SJSA1 (cell line): ENCODE results near the gene JPT2. TPM values are rescaled to one million over a fixed set of nuclear protein-coding genes. Genes with fewer than 3 reads are reported as not detected.

Experiments used
- DNase-seq, 2 experiments: peaks; one replicate each; pipeline ENCODE4 v3.0.0-alpha.2; 2015 to 2020; ENCODE audit warnings: low spot score in 2 of 2, low read depth in 1 of 2
- H3K27ac ChIP-seq: fragments of 250-450 bp; sonication (Bioruptor Pico); 2 replicates; pipeline ENCODE4 v1.5.1; 2020; ENCODE audit warnings: mild to moderate bottlenecking, moderate library complexity
- H3K27me3 ChIP-seq: fragments of 250-450 bp; sonication (Bioruptor Pico); replicated peaks from 2 replicates; pipeline ENCODE4 v1.5.1; 2020; ENCODE audit warnings: mild to moderate bottlenecking, moderate library complexity
- H3K36me3 ChIP-seq: fragments of 250-450 bp; sonication (Bioruptor Pico); 2 replicates; pipeline ENCODE4 v1.5.1; 2020; ENCODE audit warnings: mild to moderate bottlenecking
- H3K4me1 ChIP-seq: fragments of 250-450 bp; sonication (Bioruptor Pico); replicated peaks from 2 replicates; pipeline ENCODE4 v1.6.1; 2021; ENCODE audit warnings: mild to moderate bottlenecking
- H3K4me3 ChIP-seq: fragments of 250-450 bp; sonication (Bioruptor Pico); 2 replicates; pipeline ENCODE4 v1.5.1; 2020; ENCODE audit warnings: mild to moderate bottlenecking
- H3K9me3 ChIP-seq: fragments of 250-450 bp; sonication (Bioruptor Pico); replicated peaks from 2 replicates; pipeline ENCODE4 v1.5.1; 2020; ENCODE audit warnings: mild to moderate bottlenecking
- total RNA-seq: library from RNA; depleted of rRNA; stranded (reverse); fragments of >200 nt; shearing (Covaris generic); gene quantifications from 2 replicates; pipeline ENCODE4 v1.2.3, GENCODE V29; 2014; rRNA removed

The JPT2 gene
- total RNA-seq, 1 experiment from 2014 or later = 352 TPM

DNA sequence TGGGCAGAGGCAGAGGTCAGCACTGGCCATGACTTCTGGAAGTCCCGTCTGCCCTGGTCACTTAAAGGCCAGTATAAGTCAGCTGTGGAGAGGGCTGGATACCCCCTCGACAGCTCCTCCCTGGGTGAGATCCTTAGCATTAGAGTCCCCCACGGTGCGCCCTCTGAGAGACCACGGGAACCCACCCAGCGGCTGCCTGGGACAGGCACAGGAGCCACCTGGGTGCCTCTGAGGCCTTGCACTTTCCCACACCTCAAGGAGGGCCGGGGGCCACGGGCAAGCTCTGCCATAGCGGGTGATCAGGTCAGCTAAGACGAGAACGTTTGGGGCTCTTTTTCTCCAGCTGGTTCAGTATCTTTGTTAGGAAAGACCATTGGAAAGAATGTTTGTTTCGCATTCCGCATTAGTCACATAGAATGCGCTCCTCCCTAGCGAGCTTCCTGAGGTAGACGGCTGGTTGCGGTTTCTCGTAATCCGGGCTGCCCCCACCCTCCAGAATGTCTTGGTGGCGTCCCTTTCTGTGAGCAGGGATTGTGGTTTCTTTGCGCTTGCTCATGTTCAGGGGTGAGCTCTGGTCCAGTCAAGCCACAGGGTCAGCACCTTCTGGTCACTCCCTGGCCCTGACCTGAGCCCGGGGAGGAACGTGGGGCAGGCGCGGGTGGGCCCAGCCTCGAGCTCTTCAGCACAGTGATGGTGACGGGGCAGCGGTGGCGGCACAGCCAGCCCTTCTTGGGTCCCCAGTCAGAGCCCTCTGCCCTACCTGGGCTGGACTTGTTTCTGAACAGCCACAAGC, 68.0 kb downstream of the JPT2 start:
- Histone ChIP-seq H3K27me3 (no peaks in the 10 kb centered on the region), H3K4me3 (peak overlapping the region; percentile 13; the same call in 1 of the 2 replicates), H3K36me3 (peaks cover 79% of the 10 kb centered on the region), H3K4me1 (peaks cover 42% of the 10 kb centered on the region), H3K27ac (peak overlapping the region; percentile 100), H3K9me3 (no peaks in the 10 kb centered on the region)
- DNase-seq = peak; percentile 97

GRCh38 chr16:1746693-1747195, 68.7 kb downstream of the JPT2 start:
- Histone ChIP-seq H3K36me3 (peaks cover 81% of the 10 kb centered on the region), H3K27ac (peak overlapping the region; percentile 100)

DNA sequence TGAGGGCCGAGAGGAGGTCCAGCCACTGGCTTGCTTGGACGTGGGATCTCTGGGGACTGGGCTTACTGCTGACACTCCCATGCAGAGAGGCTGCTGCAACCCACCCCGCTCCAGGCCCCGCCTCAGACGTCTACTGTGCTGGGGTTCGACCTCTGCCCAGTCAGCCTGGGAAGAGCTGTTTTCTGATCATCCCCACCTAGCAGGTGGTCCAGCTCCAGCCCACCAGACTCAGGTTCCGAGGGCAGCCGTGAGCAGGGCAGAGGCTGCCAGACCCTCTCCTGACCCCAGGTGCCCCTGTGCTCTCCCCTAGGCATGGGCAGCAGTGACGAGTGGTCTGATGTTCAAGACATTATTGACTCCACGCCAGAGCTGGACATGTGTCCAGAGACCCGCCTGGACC, 69.9 kb downstream of the JPT2 start:
- no peaks in the 10 kb centered on the region for H3K27me3 ChIP-seq
- no peak overlapping the region for H3K4me3 ChIP-seq
- DNase-seq = no peak
- peaks cover 83% of the 10 kb centered on the region for H3K36me3 ChIP-seq
- no peak overlapping the region for H3K27ac ChIP-seq
- peaks cover 42% of the 10 kb centered on the region for H3K4me1 ChIP-seq
- no peaks in the 10 kb centered on the region for H3K9me3 ChIP-seq

More at GRCh38 chr16:1746693-1747195, 68.7 kb downstream of the JPT2 start:
- Histone ChIP-seq H3K9me3 (no peaks in the 10 kb centered on the region), H3K4me3 (no peak overlapping the region), H3K27me3 (no peaks in the 10 kb centered on the region), H3K4me1 (peaks cover 42% of the 10 kb centered on the region)
- DNase-seq = peak in 1 of 2 experiments; percentile 67

DNA sequence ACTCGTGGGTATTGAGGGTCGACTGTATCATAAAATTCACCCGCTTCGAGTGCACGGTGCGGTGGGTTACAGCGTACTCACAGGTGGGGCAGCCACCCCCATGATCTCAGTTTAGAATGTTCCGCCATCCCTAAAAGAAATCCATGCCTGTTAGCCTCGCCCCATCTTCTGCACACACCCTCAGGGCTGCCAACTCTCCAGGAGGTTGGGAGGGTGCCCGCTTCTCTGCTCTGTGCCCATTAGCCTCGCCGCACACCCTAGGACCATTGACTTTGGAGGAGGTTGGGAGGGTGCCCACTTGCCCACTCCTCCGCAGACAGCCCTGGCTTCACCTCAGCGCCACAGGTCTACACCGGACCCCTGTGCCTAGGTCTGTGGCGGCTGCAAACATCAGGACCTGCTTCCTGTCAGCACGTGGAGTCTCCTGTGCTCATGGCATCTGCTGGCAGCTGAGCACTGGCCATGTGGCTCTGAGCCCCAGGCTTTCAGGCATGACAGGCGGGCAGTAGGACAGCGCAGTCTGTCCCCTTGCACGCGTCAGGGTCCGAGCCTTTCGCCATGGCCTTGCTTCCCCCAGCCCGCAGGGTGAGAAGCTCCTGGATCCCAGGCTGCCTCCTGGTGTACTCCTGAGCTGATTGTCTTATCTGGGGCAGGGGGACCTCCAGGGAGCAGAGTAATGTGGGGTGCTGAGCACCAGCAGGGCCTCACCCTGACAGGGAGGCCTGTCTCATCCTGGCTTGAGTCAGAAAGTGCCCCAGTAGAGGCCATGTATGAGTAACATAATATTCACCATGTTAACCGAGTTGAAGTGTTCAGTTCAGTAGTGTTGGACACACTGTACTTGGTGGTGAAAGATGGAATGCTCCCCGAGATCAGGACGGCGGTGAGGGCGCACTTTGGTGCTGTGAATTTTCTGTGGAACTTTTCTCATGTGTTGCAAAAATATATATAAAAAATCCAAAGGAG, 71.4 kb downstream of the JPT2 start:
- H3K36me3 ChIP-seq = peaks cover 84% of the 10 kb centered on the region
- no peak for DNase-seq

More for the DNA sequence above, 71.4 kb downstream of the JPT2 start:
- Histone ChIP-seq H3K27me3 (no peaks in the 10 kb centered on the region), H3K27ac (no peak overlapping the region), H3K4me3 (no peak overlapping the region), H3K9me3 (no peaks in the 10 kb centered on the region), H3K4me1 (peaks cover 30% of the 10 kb centered on the region)

Other genes with a start within 250 kb of the JPT2 start
- gene PERCC1, start 247.2 kb upstream of the JPT2 start, total RNA-seq = not detected in 2 replicates
- gene CCDC154, start 233.7 kb upstream of the JPT2 start, total RNA-seq = not detected in 2 replicates
- gene CLCN7, start 203.3 kb upstream of the JPT2 start, total RNA-seq = 19.8 and 26.6 TPM in 2 replicates
- not detected in 2 replicates for gene PTX4, start 189.3 kb upstream of the JPT2 start, total RNA-seq
- gene TELO2, start 184.9 kb upstream of the JPT2 start, total RNA-seq = 19.7 and 21.9 TPM in 2 replicates
- gene TMEM204, start 144.6 kb upstream of the JPT2 start, total RNA-seq = 0.29 and 0.91 TPM in 2 replicates
- gene IFT140, start 66.2 kb upstream of the JPT2 start, total RNA-seq = 5.4 and 5.9 TPM in 2 replicates
- 9.0 and 10.3 TPM in 2 replicates for gene CRAMP1, start 65.9 kb upstream of the JPT2 start, total RNA-seq
- 26.5 and 43.2 TPM in 2 replicates for gene MAPK8IP3, start 27.9 kb downstream of the JPT2 start, total RNA-seq
- 19.9 and 27.1 TPM in 2 replicates for gene NME3, start 93.3 kb downstream of the JPT2 start, total RNA-seq
- 6.9 and 7.7 TPM in 2 replicates for gene EME2, start 94.5 kb downstream of the JPT2 start, total RNA-seq
- 132 and 178 TPM in 2 replicates for gene MRPS34, start 94.9 kb downstream of the JPT2 start, total RNA-seq
- gene SPSB3, start 104.3 kb downstream of the JPT2 start, total RNA-seq = 19.9 and 21.1 TPM in 2 replicates
- gene NUBP2, start 104.7 kb downstream of the JPT2 start, total RNA-seq = 117 and 127 TPM in 2 replicates
- gene IGFALS, start 115.4 kb downstream of the JPT2 start, total RNA-seq = not detected in 2 replicates
- gene HAGH, start 148.5 kb downstream of the JPT2 start, total RNA-seq = 22.2 and 65.3 TPM in 2 replicates
- gene FAHD1, start 148.9 kb downstream of the JPT2 start, total RNA-seq = 38.8 and 90.3 TPM in 2 replicates
- not detected in 2 replicates for gene MEIOB, start 193.9 kb downstream of the JPT2 start, total RNA-seq
- gene HS3ST6, start 240.1 kb downstream of the JPT2 start, total RNA-seq = not detected in 2 replicates